A549 (cell line): ENCODE data around the gene KCNJ9.

ENCODE experiments used
- EP300 ChIP-seq, 2 experiments: fragments of >200 bp; sonication (Bioruptor Twin); formaldehyde crosslinking; IDR thresholded peaks; 2 replicates in 1 of 2; 3 replicates in 1 of 2; pipeline ENCODE4 v1.6.1; 2016 to 2017
- JUNB ChIP-seq: fragments of >200 bp; sonication (Bioruptor Twin); formaldehyde crosslinking; IDR thresholded peaks from 2 replicates; pipeline ENCODE4 v1.6.1; 2016

GRCh38 chr1:160045653-160046052 is 35.7 kb upstream of the KCNJ9 start:
- TF ChIP-seq JUNB (no peak), EP300 (IDR thresholded peaks at IDR 0.05) (no peak)
